ENCODE measurements around the gene WNT9A. TPM values are rescaled to one million over a fixed set of nuclear protein-coding genes. Genes with fewer than 3 reads are reported as not detected.
A peak's percentile ranks its signal among the peaks of the same experiment; 100 is the strongest.

WNT9A gene
- total and polyA plus RNA-seq, 2 of the 4 experiments (the other 2 are of a cell fraction) = 0.18 to 0.36 TPM

- no peaks in the 10 kb centered on the region for H3K9me1 ChIP-seq (ENCODE audit: insufficient read depth, low read length)
Observed at GRCh38 chr1:227910511-227911153, 37.1 kb downstream of the WNT9A start.

More at GRCh38 chr1:227910511-227911153, 37.1 kb downstream of the WNT9A start:
- Histone ChIP-seq H4K91ac (ENCODE audit: insufficient read depth, low read depth, low read length) (no peak overlapping the region), H3K14ac (replicated peaks; ENCODE audit: low read depth, low read length) (no peak overlapping the region), H2BK20ac (ENCODE audit: low read depth, low read length) (no peak overlapping the region), H3K23ac (ENCODE audit: low read depth, low read length) (no peak overlapping the region), H3K79me1 (ENCODE audit: low read depth in 1 of 2, low read length in 2 of 2) (no peaks in the 10 kb centered on the region), H2AK5ac (ENCODE audit: low read depth, low read length) (no peak overlapping the region), H2AFZ (replicated peaks; ENCODE audit: low read length, poor library complexity) (peak overlapping the region; percentile 41), H2BK5ac (ENCODE audit: low read depth, low read length, poor library complexity, severe bottlenecking) (no peak overlapping the region), H3K9ac (ENCODE audit: low read depth, low read length) (no peak overlapping the region), H3K9me3 (ENCODE audit: control insufficient read depth, insufficient read depth, low read length) (no peaks in the 10 kb centered on the region), H4K8ac (ENCODE audit: low read depth in 2 of 2, low read length in 2 of 2) (no peak overlapping the region), H4K5ac (ENCODE audit: low read depth, low read length) (no peak overlapping the region), H3K27me3 (ENCODE audit: control insufficient read depth, insufficient read depth, low read length) (peaks cover 12% of the 10 kb centered on the region), H3K27ac (ENCODE audit: insufficient read depth, low read length) (no peak overlapping the region), H3K18ac (ENCODE audit: low read depth, low read length) (no peak overlapping the region), H4K20me1 (ENCODE audit: insufficient read depth, low read length) (no peaks in the 10 kb centered on the region), H3K4me3 (ENCODE audit: insufficient read depth, low read depth, low read length) (no peak overlapping the region), H2BK120ac (ENCODE audit: low read depth, low read length) (no peak overlapping the region), H2AK9ac (replicated peaks; ENCODE audit: low read depth, low read length, poor library complexity) (no peak overlapping the region), H3K4me1 (ENCODE audit: control insufficient read depth, insufficient read depth, low read length) (no peaks in the 10 kb centered on the region), H3K4ac (ENCODE audit: low read depth, low read length) (no peak overlapping the region), H3K4me2 (ENCODE audit: low read depth, low read length) (no peak overlapping the region), H3K56ac (ENCODE audit: extremely low read depth, insufficient read depth, low read length) (no peak overlapping the region), H3K36me3 (ENCODE audit: control insufficient read depth, insufficient read depth, low read length) (no peaks in the 10 kb centered on the region), H2BK15ac (ENCODE audit: low read depth, low read length) (no peak overlapping the region)
- TF ChIP-seq, protein P1, sequence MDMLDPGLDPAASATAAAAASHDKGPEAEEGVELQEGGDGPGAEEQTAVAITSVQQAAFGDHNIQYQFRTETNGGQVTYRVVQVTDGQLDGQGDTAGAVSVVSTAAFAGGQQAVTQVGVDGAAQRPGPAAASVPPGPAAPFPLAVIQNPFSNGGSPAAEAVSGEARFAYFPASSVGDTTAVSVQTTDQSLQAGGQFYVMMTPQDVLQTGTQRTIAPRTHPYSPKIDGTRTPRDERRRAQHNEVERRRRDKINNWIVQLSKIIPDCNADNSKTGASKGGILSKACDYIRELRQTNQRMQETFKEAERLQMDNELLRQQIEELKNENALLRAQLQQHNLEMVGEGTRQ (IDR thresholded peaks at IDR 0.05; ENCODE audit: low read depth, low read length) = no peak
- TF ChIP-seq ELK1 (IDR thresholded peaks at IDR 0.05; ENCODE audit: borderline replicate concordance, low read depth, low read length) = no peak
- TF ChIP-seq CEBPB (IDR thresholded peaks at IDR 0.05; ENCODE audit: low read depth, low read length) = no peak
- no peak for TF ChIP-seq RFX5 (IDR thresholded peaks at IDR 0.05; ENCODE audit: low read depth, low read length)
- TF ChIP-seq MAFK (IDR thresholded peaks at IDR 0.05; ENCODE audit: low read depth, low read length) = no peak
- TF ChIP-seq MAZ (IDR thresholded peaks at IDR 0.05; ENCODE audit: borderline replicate concordance, low read depth, low read length) = no peak
- TF ChIP-seq, protein P2, sequence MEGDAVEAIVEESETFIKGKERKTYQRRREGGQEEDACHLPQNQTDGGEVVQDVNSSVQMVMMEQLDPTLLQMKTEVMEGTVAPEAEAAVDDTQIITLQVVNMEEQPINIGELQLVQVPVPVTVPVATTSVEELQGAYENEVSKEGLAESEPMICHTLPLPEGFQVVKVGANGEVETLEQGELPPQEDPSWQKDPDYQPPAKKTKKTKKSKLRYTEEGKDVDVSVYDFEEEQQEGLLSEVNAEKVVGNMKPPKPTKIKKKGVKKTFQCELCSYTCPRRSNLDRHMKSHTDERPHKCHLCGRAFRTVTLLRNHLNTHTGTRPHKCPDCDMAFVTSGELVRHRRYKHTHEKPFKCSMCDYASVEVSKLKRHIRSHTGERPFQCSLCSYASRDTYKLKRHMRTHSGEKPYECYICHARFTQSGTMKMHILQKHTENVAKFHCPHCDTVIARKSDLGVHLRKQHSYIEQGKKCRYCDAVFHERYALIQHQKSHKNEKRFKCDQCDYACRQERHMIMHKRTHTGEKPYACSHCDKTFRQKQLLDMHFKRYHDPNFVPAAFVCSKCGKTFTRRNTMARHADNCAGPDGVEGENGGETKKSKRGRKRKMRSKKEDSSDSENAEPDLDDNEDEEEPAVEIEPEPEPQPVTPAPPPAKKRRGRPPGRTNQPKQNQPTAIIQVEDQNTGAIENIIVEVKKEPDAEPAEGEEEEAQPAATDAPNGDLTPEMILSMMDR (conservative IDR thresholded peaks at IDR 0.05; ENCODE audit: low read depth, low read length) = no peak
- no peak for TF ChIP-seq RCOR1 (IDR thresholded peaks at IDR 0.05; ENCODE audit: insufficient replicate concordance, low read length)
- TF ChIP-seq SMC3 (IDR thresholded peaks at IDR 0.05; ENCODE audit: low read depth, low read length) = no peak
- TF ChIP-seq POLR2A (IDR thresholded peaks at IDR 0.05; ENCODE audit: low read depth, low read length) = no peak
- TF ChIP-seq RAD21 (IDR thresholded peaks at IDR 0.05; ENCODE audit: low read length) = no peak
- TF ChIP-seq FOS (IDR thresholded peaks at IDR 0.05; ENCODE audit: low read depth, low read length) = no peak
- no peak for TF ChIP-seq CHD1 (IDR thresholded peaks at IDR 0.05; ENCODE audit: low read depth, low read length)
- no peak for TF ChIP-seq NFE2L2 (IDR thresholded peaks at IDR 0.05; ENCODE audit: low read depth, low read length)
- no peak for TF ChIP-seq MXI1 (IDR thresholded peaks at IDR 0.05; ENCODE audit: borderline replicate concordance, low read depth, low read length)
- no peak for TF ChIP-seq BHLHE40 (IDR thresholded peaks at IDR 0.05; ENCODE audit: low read depth, low read length)
- DNase-seq (no peak), ATAC-seq (ENCODE audit: low read depth) (0 out of 2 replicates have a peak, but pooled peaks have one; percentile 42)
- no TSS peak for BruUV-seq (replicated peaks)
- no CpG with 5 or more reads among the region's 10 CpGs for WGBS, 2 experiments (ENCODE audit: extremely low coverage in 2 of 2, insufficient read length in 1 of 2)
- in situ Hi-C loops (cut with MboI; ENCODE audit: low sequenced_read_pairs) = no loop called here
- ChIA-PET CTCF (no interaction called here), POLR2A (ENCODE audit: unreplicated experiment) (no interaction called here)
- dilution Hi-C loops (cut with HindIII; ENCODE audit: low sequenced_read_pairs, unreplicated experiment) = no loop called here
- intact Hi-C loops (cut with micrococcal nuclease) = no loop called here
